GM12891 (cell line): ENCODE measurements around the gene AGPS.

Source experiments
- PAX5 ChIP-seq: IDR thresholded peaks from 2 replicates; pipeline ENCODE4 v1.6.1; 2011; ENCODE audit warnings: low read length, moderate library complexity, mild to moderate bottlenecking; ENCODE audit not compliant: insufficient read depth, severe bottlenecking
- POLR2A ChIP-seq: IDR thresholded peaks from 2 replicates; pipeline ENCODE4 v1.6.1; 2011; ENCODE audit warnings: low read depth, low read length, control low read depth
- POLR2AphosphoS5 ChIP-seq: IDR thresholded peaks from 2 replicates; pipeline ENCODE4 v1.6.1; 2011; ENCODE audit warnings: low read depth, low read length, control low read depth
- POU2F2 ChIP-seq: IDR thresholded peaks from 2 replicates; pipeline ENCODE4 v1.6.1; 2011; ENCODE audit warnings: low read depth, mild to moderate bottlenecking, control low read depth, low read length, moderate library complexity
- SPI1 ChIP-seq: IDR thresholded peaks from 2 replicates; pipeline ENCODE4 v1.6.1; 2011; ENCODE audit warnings: low read depth, low read length, control low read depth
- TAF1 ChIP-seq: IDR thresholded peaks from 2 replicates; pipeline ENCODE4 v1.6.1; 2011; ENCODE audit warnings: low read depth, low read length, control low read depth

DNA sequence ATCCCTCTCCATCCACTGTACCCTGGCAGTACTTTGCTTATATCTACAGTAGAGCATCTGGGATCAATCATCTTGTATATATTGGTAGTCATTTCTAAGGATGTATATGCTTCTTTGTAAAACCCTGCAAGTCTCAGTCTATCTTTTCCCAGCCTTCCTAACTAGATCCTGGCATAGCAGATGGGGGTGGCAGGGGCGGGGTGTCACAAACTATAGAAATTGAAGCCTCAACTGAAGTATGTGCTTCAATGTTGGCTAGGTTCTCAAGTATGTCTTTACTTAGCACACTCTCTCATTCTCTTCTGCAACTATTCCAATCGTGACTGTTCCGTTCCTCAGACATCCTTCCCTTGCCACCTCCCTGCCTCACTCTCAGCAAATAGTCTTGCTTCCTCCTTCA lies 30.1 kb upstream of the AGPS start:
- TF ChIP-seq POLR2A (no peak), PAX5 (no peak), POLR2AphosphoS5 (no peak), TAF1 (no peak), POU2F2 (no peak), SPI1 (no peak)
